Activated CD4-positive, alpha-beta T cell treated with anti-CD3 and anti-CD28 coated beads, Interleukin-2, amount 10 ng/mL, durations not matched to agents 24 days and 14 days (primary cell): ENCODE data around the gene MACROH2A2. TPM values are rescaled to one million over a fixed set of nuclear protein-coding genes. Genes with fewer than 3 reads are reported as not detected.
"Not testable (repeated sequence)": the region's sequence is repeated elsewhere in the genome, so short reads cannot be mapped to it uniquely, and the experiment has no call there.

Experiments
- DNase-seq: peaks from one replicate; pipeline ENCODE4 v3.0.0; 2022
- H3K27ac Mint-ChIP-seq: one replicate; pipeline ENCODE4 v1.8.0; 2022; ENCODE audit warnings: mild to moderate bottlenecking, mixed read lengths
- H3K27me3 Mint-ChIP-seq: one replicate; pipeline ENCODE4 v1.8.0; 2022; ENCODE audit warnings: mixed read lengths
- H3K36me3 Mint-ChIP-seq: one replicate; pipeline ENCODE4 v1.8.0; 2022; ENCODE audit warnings: low read depth, mild to moderate bottlenecking, mixed read lengths
- H3K4me1 Mint-ChIP-seq: one replicate; pipeline ENCODE4 v1.8.0; 2021; ENCODE audit warnings: mixed read lengths
- H3K4me3 Mint-ChIP-seq: one replicate; pipeline ENCODE4 v1.8.0; 2022; ENCODE audit warnings: mild to moderate bottlenecking, moderate library complexity, mixed read lengths
- H3K9me3 Mint-ChIP-seq: one replicate; pipeline ENCODE4 v1.8.0; 2021; ENCODE audit warnings: mixed read lengths
- intact Hi-C: fragments of 100-400 bp; cut with micrococcal nuclease; formaldehyde crosslinking; loops from one replicate; pipeline ENCODE4 v1.15.1; 2023
- total RNA-seq: library from RNA; stranded (reverse); gene quantifications from 2 replicates; pipeline ENCODE4 v1.2.3, GENCODE V29; 2022

MACROH2A2 gene
- total RNA-seq, 1 donor from 2014 or later, result 4.5 TPM

- DNase-seq, result no peak
- Mint-ChIP-seq H3K36me3 (no peaks in the 10 kb centered on the region), H3K4me1 (no peaks in the 10 kb centered on the region), H3K4me3 (no peak overlapping the region), H3K9me3 (no peaks in the 10 kb centered on the region), H3K27ac (no peak overlapping the region), H3K27me3 (peaks cover 3% of the 10 kb centered on the region)
- intact Hi-C loops, result no loop called here
Measured at GRCh38 chr10:70078937-70079336, 26.3 kb downstream of the MACROH2A2 start.

DNA sequence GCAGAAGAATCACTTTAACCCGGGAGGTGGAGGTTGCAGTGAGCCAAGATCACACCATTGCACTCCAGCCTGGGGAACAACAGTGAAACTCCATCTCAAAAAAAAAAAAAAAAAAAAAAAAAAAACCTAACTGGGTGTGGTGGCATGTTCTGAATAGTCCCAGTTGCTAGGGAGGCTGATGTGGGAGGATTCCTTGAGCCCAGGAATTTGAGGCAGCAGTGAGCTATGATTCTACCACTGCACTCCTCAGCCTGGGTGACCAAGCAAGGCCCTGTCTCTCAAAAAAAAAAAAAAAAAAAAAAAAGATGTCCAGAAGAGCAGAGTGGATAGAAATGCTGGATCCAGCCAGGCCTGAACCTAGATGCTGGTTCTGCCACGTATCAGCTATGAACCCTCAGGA, 28.1 kb downstream of the MACROH2A2 start:
- H3K9me3 Mint-ChIP-seq, H3K27me3 Mint-ChIP-seq, H3K27ac Mint-ChIP-seq, H3K4me3 Mint-ChIP-seq, intact Hi-C loops, H3K4me1 Mint-ChIP-seq, H3K36me3 Mint-ChIP-seq, DNase-seq: not testable (repeated sequence)

GRCh38 chr10:70084189-70084588, 31.5 kb downstream of the MACROH2A2 start:
- intact Hi-C loops, result no loop called here
- no peak overlapping the region for H3K27ac Mint-ChIP-seq
- no peaks in the 10 kb centered on the region for H3K9me3 Mint-ChIP-seq

DNA sequence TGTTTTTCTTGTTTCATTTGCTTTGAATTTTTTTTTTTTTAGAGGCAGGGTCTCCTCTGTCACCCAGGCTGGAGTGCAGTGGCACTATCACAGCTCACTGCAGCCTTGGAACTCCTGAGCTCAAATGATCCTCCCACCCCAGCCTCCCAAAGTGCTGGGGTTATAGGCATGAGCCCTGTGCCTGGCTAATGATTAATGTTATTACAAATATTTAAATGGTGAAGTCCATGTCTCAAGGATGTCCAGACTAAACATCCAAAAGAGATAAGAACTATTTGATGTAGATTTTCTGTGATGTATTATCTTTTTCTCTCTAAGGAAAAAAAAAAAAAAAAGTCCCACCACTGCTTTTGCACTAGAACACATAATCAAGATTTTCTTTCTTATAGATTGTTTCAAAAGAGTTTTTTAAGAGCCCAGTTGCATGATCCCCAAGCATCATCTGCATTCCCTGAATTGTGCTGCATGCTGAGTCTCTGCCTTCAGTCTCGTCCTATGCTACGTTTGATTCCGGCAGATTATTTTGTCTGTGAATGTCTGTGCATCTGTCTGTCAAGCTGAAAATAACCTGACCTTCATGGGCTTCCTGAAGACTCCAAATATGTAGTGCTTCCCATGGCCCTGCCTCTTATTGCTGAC, 33.4 kb downstream of the MACROH2A2 start:
- Mint-ChIP-seq H3K36me3 (peaks cover 2% of the 10 kb centered on the region), H3K4me3 (no peak overlapping the region), H3K4me1 (no peaks in the 10 kb centered on the region), H3K9me3 (no peaks in the 10 kb centered on the region), H3K27me3 (peaks cover 4% of the 10 kb centered on the region), H3K27ac (no peak overlapping the region)
- no peak for DNase-seq
- intact Hi-C loops, result no loop called here

More at GRCh38 chr10:70084189-70084588, 31.5 kb downstream of the MACROH2A2 start:
- H3K27me3 Mint-ChIP-seq, result peaks cover 4% of the 10 kb centered on the region
- H3K4me3 Mint-ChIP-seq, result no peak overlapping the region
- no peak for DNase-seq
- H3K4me1 Mint-ChIP-seq, result no peaks in the 10 kb centered on the region
- no peaks in the 10 kb centered on the region for H3K36me3 Mint-ChIP-seq

DNA sequence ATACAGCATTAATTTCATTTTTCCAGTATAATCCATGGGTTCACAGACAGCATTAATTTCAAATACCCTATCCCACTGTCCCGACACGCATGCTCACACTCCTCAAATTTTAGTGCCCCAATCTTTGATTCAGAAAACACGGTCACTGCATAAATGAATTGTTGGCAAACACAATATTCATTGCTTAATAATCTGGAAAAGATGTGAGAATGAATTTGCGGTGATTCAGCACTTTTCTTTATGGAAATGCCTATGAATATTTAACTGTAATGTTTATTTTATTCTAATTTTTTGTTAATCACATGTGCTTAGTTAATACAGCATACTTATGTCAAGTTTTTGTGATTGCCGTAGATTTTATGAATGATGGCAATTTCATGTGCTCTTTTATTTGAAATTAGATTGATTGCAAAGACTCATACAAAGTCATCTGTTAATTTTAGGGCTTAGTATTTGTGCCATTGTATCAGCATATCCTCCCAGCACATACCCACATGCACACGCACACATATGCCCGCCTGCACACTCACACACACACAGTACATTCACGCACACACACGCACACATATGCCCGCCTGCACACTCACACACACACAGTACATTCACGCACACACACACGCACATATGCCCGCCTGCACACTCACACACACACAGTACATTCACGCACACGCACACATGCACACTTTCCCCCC, 35.1 kb downstream of the MACROH2A2 start:
- H3K4me1 Mint-ChIP-seq, result peaks cover 10% of the 10 kb centered on the region
- intact Hi-C loops, result no loop called here

GRCh38 chr10:70088308-70088698, 35.7 kb downstream of the MACROH2A2 start:
- Mint-ChIP-seq H3K27me3 (peaks cover 4% of the 10 kb centered on the region), H3K4me1 (peaks cover 13% of the 10 kb centered on the region), H3K36me3 (peaks cover 2% of the 10 kb centered on the region), H3K27ac (no peak overlapping the region), H3K4me3 (no peak overlapping the region), H3K9me3 (no peaks in the 10 kb centered on the region)
- no peak for DNase-seq
- intact Hi-C loops, result no loop called here

More for the DNA sequence above, 35.1 kb downstream of the MACROH2A2 start:
- Mint-ChIP-seq H3K36me3 (peaks cover 2% of the 10 kb centered on the region), H3K9me3 (no peaks in the 10 kb centered on the region), H3K27ac (no peak overlapping the region), H3K4me3 (no peak overlapping the region), H3K27me3 (peaks cover 4% of the 10 kb centered on the region)
- no peak for DNase-seq

GRCh38 chr10:70090013-70090412, 37.4 kb downstream of the MACROH2A2 start:
- H3K9me3 Mint-ChIP-seq, result no peaks in the 10 kb centered on the region
- peaks cover 22% of the 10 kb centered on the region for H3K4me1 Mint-ChIP-seq
- intact Hi-C loops, result no loop called here

GRCh38 chr10:70090951-70091350, 38.3 kb downstream of the MACROH2A2 start:
- Mint-ChIP-seq H3K27me3 (no peaks in the 10 kb centered on the region), H3K27ac (no peak overlapping the region)

More at GRCh38 chr10:70090013-70090412, 37.4 kb downstream of the MACROH2A2 start:
- no peak overlapping the region for H3K4me3 Mint-ChIP-seq
- H3K27me3 Mint-ChIP-seq, result peaks cover under 1% of the 10 kb centered on the region
- no peak overlapping the region for H3K27ac Mint-ChIP-seq
- peaks cover 3% of the 10 kb centered on the region for H3K36me3 Mint-ChIP-seq
- no peak for DNase-seq

DNA sequence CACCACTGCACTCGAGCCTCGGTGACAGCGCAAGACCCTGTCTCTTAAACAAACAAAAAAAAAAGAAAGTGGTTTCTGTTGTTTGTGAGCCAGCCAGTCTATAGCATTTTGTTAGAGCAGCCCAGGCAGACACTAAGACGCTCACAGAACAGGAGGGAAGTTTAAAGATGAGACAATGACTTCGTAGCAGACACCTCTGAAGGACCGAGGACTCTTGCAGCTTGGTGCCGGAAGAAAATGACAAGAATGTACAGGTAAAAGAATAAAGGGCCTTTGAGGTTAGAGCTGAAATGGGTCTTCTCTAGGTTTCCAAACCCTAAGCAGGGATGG, 39.7 kb downstream of the MACROH2A2 start:
- H3K27me3 Mint-ChIP-seq, result no peaks in the 10 kb centered on the region
- peaks cover 3% of the 10 kb centered on the region for H3K36me3 Mint-ChIP-seq
- intact Hi-C loops, result no loop called here
- DNase-seq, result no peak
- peaks cover 22% of the 10 kb centered on the region for H3K4me1 Mint-ChIP-seq
- peak overlapping the region; percentile 69 for H3K4me3 Mint-ChIP-seq
- H3K9me3 Mint-ChIP-seq, result no peaks in the 10 kb centered on the region
- H3K27ac Mint-ChIP-seq, result peak overlapping the region; percentile 85

More at GRCh38 chr10:70090951-70091350, 38.3 kb downstream of the MACROH2A2 start:
- no peak for DNase-seq
- peaks cover 3% of the 10 kb centered on the region for H3K36me3 Mint-ChIP-seq
- H3K4me1 Mint-ChIP-seq, result peaks cover 22% of the 10 kb centered on the region
- intact Hi-C loops, result no loop called here
- H3K9me3 Mint-ChIP-seq, result no peaks in the 10 kb centered on the region
- H3K4me3 Mint-ChIP-seq, result no peak overlapping the region

GRCh38 chr10:70093335-70093944, 40.8 kb downstream of the MACROH2A2 start:
- H3K27me3 Mint-ChIP-seq, result no peaks in the 10 kb centered on the region
- peaks cover 3% of the 10 kb centered on the region for H3K36me3 Mint-ChIP-seq
- peak overlapping the region; percentile 31 for H3K27ac Mint-ChIP-seq
- peak overlapping the region; percentile 69 for H3K4me3 Mint-ChIP-seq
- intact Hi-C loops, result no loop called here
- DNase-seq, result peak; percentile 77
- H3K9me3 Mint-ChIP-seq, result no peaks in the 10 kb centered on the region
- peaks cover 22% of the 10 kb centered on the region for H3K4me1 Mint-ChIP-seq

DNA sequence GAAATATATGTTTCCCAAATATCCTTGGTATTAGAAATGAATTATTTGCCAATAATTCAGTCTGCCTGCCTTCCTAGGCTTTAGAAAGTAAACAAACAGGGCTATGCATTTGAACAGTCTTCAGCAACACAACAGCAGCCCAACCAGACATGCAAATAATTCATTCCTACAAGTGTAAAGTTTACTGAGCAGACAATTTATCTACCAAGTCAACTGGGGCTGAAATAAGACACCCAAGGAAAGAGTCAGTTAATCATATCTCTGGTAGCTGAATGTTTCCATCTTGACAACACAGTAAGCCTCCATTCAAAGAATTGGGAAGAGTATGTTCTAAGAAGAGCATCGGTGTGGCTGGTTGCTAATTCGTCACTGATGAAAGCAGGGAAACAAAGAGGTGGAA, 41.6 kb downstream of the MACROH2A2 start:
- H3K36me3 Mint-ChIP-seq, result peaks cover 4% of the 10 kb centered on the region
- H3K27ac Mint-ChIP-seq, result no peak overlapping the region
- intact Hi-C loops, result no loop called here
- H3K27me3 Mint-ChIP-seq, result no peaks in the 10 kb centered on the region
- H3K9me3 Mint-ChIP-seq, result no peaks in the 10 kb centered on the region
- H3K4me3 Mint-ChIP-seq, result no peak overlapping the region
- no peak for DNase-seq
- H3K4me1 Mint-ChIP-seq, result peaks cover 22% of the 10 kb centered on the region

DNA sequence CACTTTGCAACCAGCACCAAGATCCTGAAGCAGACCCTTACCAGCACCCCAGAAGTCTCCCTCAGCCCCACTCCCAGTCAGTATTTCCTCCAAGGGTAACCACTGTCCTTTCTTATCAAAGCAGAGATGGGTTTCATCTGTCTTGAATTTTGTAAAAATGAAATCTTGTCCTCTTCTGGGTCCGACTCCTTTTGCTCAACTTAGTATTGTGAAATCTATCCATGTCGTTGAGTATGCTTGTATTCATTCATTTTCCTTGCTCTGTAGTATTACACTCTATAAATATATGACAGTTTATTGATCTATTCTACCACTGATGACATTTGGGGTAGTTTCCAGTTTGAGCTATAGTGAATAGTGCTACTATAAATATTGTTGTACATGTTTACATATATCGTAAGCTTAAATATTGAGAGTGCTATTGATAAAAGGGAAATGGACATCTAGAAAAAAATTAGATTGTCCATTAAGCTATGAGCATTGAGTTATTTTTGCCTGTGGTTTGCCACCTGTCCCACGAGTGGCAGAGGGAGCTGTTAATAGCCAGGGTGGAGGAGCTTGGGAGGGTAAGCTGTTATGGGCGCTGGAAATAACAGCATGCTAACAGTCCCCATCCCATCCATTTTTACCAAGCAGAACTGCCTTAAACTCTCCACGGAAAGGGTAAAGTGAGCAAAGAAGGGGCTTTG, 43.5 kb downstream of the MACROH2A2 start:
- no peaks in the 10 kb centered on the region for H3K9me3 Mint-ChIP-seq
- H3K27ac Mint-ChIP-seq, result no peak overlapping the region
- no peaks in the 10 kb centered on the region for H3K27me3 Mint-ChIP-seq
- H3K4me3 Mint-ChIP-seq, result no peak overlapping the region
- H3K4me1 Mint-ChIP-seq, result peaks cover 22% of the 10 kb centered on the region
- intact Hi-C loops, result no loop called here
- no peak for DNase-seq
- peaks cover 4% of the 10 kb centered on the region for H3K36me3 Mint-ChIP-seq

GRCh38 chr10:70096705-70097420, 44.2 kb downstream of the MACROH2A2 start:
- Mint-ChIP-seq H3K36me3 (peaks cover 4% of the 10 kb centered on the region), H3K4me1 (peaks cover 19% of the 10 kb centered on the region), H3K9me3 (no peaks in the 10 kb centered on the region), H3K27me3 (no peaks in the 10 kb centered on the region), H3K27ac (no peak overlapping the region), H3K4me3 (no peak overlapping the region)
- intact Hi-C loops, result no loop called here
- DNase-seq, result no peak
